ENCODE data around the gene CACNA1D.

GRCh38 chr3:53495520-53496391, 1.3 kb downstream of the CACNA1D start:
- TF ChIP-seq CTCF (IDR thresholded peaks at IDR 0.05) = no peak
- TF ChIP-seq POLR2A (IDR thresholded peaks at IDR 0.05) = peak in 1 of 3 donors; percentile 11

Data from body of pancreas (tissue), 4 donors.